NB4 (cell line): ENCODE measurements around the gene AKR1A1.

Experiments used
- DNase-seq: peaks from one replicate; pipeline ENCODE4 v3.0.0; 2010; ENCODE audit warnings: low read depth
- H3K4me3 ChIP-seq: one replicate; pipeline ENCODE4 v1.5.1; 2011; ENCODE audit warnings: mild to moderate bottlenecking, low read depth, low read length, moderate library complexity
- MYC ChIP-seq: IDR thresholded peaks from 2 replicates; pipeline ENCODE4 v1.6.1; 2011; ENCODE audit warnings: low read depth, low read length
- POLR2A ChIP-seq: IDR thresholded peaks from 2 replicates; pipeline ENCODE4 v1.6.1; 2011; ENCODE audit warnings: mild to moderate bottlenecking; ENCODE audit not compliant: insufficient read length; ENCODE audit errors: extremely low read depth
- TF ChIP-seq, protein P1 (sequence below): IDR thresholded peaks from 2 replicates; pipeline ENCODE4 v1.6.1; 2011; ENCODE audit warnings: low read depth, low read length
- TF ChIP-seq, protein P2 (sequence below): IDR thresholded peaks from one replicate; pipeline ENCODE4 v1.5.1; 2012; ENCODE audit warnings: low read depth, low read length

AKR1A1 gene

DNA sequence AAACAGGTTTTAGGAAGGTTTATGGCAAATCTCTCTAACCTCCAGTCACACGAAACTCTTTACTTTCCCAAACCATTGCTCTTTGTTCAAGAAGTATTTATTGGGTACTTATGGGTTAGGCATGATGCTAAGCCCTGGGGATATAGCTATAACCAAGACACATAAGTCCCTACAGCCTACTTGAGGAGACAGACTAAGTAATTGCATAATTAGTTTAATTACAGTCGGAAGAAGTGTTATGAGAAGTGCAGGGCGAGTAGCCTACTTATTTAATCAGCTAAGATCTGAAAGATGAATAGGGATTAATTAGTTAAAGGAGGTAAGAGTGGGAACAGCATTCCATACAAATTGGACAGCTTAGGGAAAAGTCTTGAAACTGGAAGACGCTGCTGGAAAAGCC, 20.0 kb downstream of the AKR1A1 start:
- DNase-seq = no peak
- TF ChIP-seq, protein P1, sequence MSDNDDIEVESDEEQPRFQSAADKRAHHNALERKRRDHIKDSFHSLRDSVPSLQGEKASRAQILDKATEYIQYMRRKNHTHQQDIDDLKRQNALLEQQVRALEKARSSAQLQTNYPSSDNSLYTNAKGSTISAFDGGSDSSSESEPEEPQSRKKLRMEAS = no peak
- TF ChIP-seq POLR2A (no peak), MYC (no peak)
- TF ChIP-seq, protein P2, sequence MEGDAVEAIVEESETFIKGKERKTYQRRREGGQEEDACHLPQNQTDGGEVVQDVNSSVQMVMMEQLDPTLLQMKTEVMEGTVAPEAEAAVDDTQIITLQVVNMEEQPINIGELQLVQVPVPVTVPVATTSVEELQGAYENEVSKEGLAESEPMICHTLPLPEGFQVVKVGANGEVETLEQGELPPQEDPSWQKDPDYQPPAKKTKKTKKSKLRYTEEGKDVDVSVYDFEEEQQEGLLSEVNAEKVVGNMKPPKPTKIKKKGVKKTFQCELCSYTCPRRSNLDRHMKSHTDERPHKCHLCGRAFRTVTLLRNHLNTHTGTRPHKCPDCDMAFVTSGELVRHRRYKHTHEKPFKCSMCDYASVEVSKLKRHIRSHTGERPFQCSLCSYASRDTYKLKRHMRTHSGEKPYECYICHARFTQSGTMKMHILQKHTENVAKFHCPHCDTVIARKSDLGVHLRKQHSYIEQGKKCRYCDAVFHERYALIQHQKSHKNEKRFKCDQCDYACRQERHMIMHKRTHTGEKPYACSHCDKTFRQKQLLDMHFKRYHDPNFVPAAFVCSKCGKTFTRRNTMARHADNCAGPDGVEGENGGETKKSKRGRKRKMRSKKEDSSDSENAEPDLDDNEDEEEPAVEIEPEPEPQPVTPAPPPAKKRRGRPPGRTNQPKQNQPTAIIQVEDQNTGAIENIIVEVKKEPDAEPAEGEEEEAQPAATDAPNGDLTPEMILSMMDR = no peak
- H3K4me3 ChIP-seq = no peak overlapping the region

DNA sequence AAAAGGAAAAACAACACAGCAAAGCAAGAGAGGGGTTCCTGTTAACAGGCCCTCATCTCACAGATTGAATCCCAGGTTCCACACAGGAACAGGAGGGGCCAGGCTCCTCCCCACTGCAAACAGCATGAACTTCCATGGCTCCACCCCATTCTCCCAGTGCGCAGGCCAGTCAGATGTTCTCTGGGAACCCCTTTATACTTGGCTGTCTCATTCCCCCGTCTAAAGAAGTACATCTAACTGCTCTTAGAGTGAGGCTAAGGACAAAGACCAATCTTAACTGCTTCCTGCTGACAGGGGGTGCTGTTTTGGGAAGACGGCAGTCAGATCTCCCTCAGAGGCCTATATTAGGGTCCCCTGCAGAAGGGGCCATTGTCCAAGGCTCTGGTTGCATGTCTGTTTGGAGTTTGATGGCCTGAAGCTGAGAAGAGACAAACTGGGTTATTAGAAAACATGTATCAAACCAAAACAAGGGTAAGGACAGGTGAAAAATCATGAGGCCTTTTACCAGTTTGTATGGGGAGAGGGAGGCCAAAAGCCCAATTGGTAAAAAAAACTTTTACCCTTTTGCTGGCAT, 22.7 kb downstream of the AKR1A1 start:
- TF ChIP-seq, protein P2 = no peak
- TF ChIP-seq POLR2A = no peak
- TF ChIP-seq, protein P1 = no peak
- TF ChIP-seq MYC = no peak
- H3K4me3 ChIP-seq = no peak overlapping the region
- DNase-seq = no peak

DNA sequence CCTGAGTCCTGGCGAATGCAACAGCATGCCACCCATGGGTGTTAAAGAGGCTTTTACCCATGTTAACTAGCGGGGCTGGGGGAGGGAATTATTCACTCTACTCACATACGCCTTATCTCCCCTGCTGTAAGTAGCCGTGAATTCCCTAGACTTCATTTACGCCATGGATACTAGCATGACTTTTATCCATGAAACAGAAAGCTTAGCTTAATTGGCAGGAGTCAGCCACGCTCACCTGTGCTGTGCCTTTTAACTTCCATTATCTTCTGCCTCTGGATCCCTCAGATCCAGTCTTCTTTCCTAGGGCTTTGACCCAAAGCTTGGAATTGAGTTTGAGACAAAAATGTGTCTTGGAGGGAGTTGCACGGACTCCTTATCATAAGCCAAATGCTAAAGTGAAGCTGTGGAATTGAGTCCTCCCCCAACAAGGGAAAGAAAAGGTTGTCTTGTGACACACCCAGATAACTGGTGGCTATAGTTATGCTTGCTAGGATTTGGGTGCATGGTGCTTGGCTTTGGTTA, 23.5 kb downstream of the AKR1A1 start:
- no peak for DNase-seq
- TF ChIP-seq MYC (no peak), POLR2A (no peak)
- TF ChIP-seq, protein P1 = no peak
- TF ChIP-seq, protein P2 = no peak
- H3K4me3 ChIP-seq = no peak overlapping the region

DNA sequence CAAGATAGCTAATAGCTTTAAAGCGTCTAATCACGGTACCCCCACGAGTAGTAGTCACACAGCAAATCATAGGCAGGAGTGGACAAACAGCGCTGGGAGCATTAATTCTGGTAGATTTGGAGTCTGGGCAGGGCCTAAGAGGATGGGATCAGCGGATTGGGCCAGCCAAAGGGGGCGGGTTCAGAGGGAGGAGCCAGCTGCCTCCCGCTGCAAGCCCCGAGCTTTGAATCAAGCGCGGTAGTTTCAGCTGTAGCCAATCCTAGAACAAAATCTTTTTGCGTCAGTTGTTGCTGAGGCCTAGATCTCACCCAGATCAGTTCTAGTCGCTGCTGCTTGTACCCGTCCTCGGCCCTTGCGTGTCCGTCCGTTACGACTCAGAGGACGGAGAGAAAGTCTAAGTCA, 32.6 kb downstream of the AKR1A1 start:
- peak overlapping the region; percentile 89 for H3K4me3 ChIP-seq
- TF ChIP-seq POLR2A = no peak
- TF ChIP-seq MYC = no peak
- TF ChIP-seq, protein P2 = no peak
- TF ChIP-seq, protein P1 = no peak
- peak; percentile 97 for DNase-seq

DNA sequence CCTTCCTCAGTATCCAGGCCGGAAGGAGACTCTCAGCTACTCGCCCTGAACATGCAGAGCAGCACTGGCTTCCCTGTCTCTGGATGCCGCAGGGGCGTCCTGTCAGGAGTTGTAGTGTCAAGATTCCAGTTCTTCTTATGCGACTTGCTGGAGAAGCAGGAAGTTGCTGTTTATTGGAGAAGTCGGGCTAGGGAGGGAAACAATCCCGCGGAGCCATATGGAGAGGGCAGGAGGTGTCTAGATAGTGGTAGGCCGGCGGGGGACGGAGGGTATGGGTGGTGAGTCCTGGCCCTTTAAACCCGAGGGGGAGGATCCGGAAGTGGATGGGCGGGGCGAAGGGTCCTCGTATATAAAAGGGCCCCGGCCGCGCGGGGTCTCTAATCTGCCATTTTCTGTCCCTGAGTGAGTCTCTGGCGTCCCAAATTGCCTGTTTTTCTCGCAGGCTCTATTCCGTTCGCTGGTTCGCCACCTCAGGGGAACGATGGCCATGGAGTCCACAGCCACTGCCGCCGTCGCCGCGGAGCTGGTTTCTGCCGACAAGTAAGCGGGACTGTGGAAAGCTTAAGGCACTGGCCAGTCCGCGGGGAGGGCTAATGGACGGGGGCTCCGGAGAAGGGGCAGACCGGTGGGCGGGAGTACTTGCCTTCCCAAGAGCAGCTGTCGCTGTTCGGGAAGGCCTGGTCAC, 33.2 kb downstream of the AKR1A1 start, which contains the start of gene NASP:
Gene NASP, plus strand, starts transcription at position 376 of the 685 bp plus-strand sequence. Its CDS starts 106 bp downstream, at position 482.
- DNase-seq = peak; percentile 86
- peak within 1 kb of the TSS; percentile 89 for H3K4me3 ChIP-seq
- TF ChIP-seq MYC = peak; percentile 73
- TF ChIP-seq, protein P1 = peak; percentile 43; the same call in 1 of the 2 replicates
- TF ChIP-seq POLR2A = peak; percentile 97
- TF ChIP-seq, protein P2 = no peak
